Transverse colon (tissue), 4 donors: Measurements from ENCODE around the gene NT5C2. TPM values are rescaled to one million over a fixed set of nuclear protein-coding genes. Genes with fewer than 3 reads are reported as not detected.

Experiments used
- DNase-seq: peaks from one replicate; pipeline ENCODE4 v3.0.0-alpha.2; 2019
- H3K27ac ChIP-seq, 4 donors: fragments of 200-600 bp; sonication (generic); 2 replicates each; pipeline ENCODE4 v1.5.1; 2016 to 2018; ENCODE audit warnings: inconsistent platforms in 4 of 4
- H3K27me3 ChIP-seq: fragments of 200-600 bp; sonication (generic); 2 replicates; pipeline ENCODE4 v1.5.1; 2017; ENCODE audit warnings: inconsistent platforms
- H3K36me3 ChIP-seq, 4 donors: fragments of 200-600 bp; sonication (generic); 2 replicates each; pipeline ENCODE4 v1.5.1; 2017 to 2019; ENCODE audit warnings: inconsistent platforms in 4 of 4
- H3K4me1 ChIP-seq, 4 donors: fragments of 200-600 bp; sonication (generic); 2 replicates each; pipeline ENCODE4 v1.5.1; 2017 to 2020; ENCODE audit warnings: inconsistent platforms in 4 of 4
- H3K4me3 ChIP-seq, 4 donors: fragments of 200-600 bp; sonication (generic); 1 replicate in 1 of 4; 2 replicates in 3 of 4; pipeline versions ENCODE4 v1.5.1 to v1.6.1; 2017 to 2019; ENCODE audit warnings: inconsistent platforms in 4 of 4
- H3K9me3 ChIP-seq, 2 donors: fragments of 200-600 bp; sonication (generic); 2 replicates each; pipeline ENCODE4 v1.5.1; 2017 to 2019; ENCODE audit warnings: inconsistent platforms in 2 of 2
- CTCF ChIP-seq, 5 experiments: fragments of 200-600 bp in 3 of 5; fragments of 450-650 bp in 2 of 5; sonication (generic) in 3 of 5; IDR thresholded peaks; 1 replicate in 2 of 5; 2 replicates in 3 of 5; pipeline ENCODE4 v1.5.1; 2016 to 2017; ENCODE audit warnings: antibody characterized with exemption in 5 of 5, inconsistent platforms in 3 of 5, mild to moderate bottlenecking in 2 of 5, moderate library complexity in 1 of 5
- EP300 ChIP-seq: sonication (generic); formaldehyde crosslinking; IDR thresholded peaks from one replicate; pipeline ENCODE4 v1.6.1; 2017; ENCODE audit warnings: antibody characterized with exemption, low read depth
- POLR2A ChIP-seq: fragments of 450-650 bp; IDR thresholded peaks from one replicate; pipeline ENCODE4 v1.6.1; 2016; ENCODE audit warnings: antibody characterized with exemption, mild to moderate bottlenecking, moderate library complexity
- POLR2AphosphoS5 ChIP-seq, 3 donors: sonication (generic); formaldehyde crosslinking; IDR thresholded peaks; one replicate each; pipeline ENCODE4 v1.6.1; 2016; ENCODE audit warnings: antibody characterized with exemption in 3 of 3
- WGBS, 2 donors: methylation state at CpG; one replicate each; pipeline ENCODE4 v1.1.5; 2018; ENCODE audit warnings: low coverage in 1 of 2; 5-methylcytosine and 5-hydroxymethylcytosine counted together
- in situ Hi-C, 4 donors: fragments of 200-750 bp; cut with MboI; loops; one replicate each; pipeline versions ENCODE4 v1.15.0 to v1.15.1; 2017; ENCODE audit warnings: low sequenced_read_pairs in 3 of 4, low pct_ligation_motif_present in 1 of 4, low pct_unique_long_range_greater_than_20kb in 1 of 4
- intact Hi-C: fragments of 100-400 bp; cut with DNase I; formaldehyde crosslinking; loops from one replicate; pipeline ENCODE4 v1.15.1; 2023; ENCODE audit warnings: low total_unique reads
- total RNA-seq, 4 donors: library from RNA; depleted of rRNA; stranded (reverse); fragments of >200 nt; gene quantifications; one replicate each; pipeline ENCODE4 v1.1.0, GENCODE V29; 2016

Gene NT5C2
- total RNA-seq, 4 donors from 2014 or later, result 77.1 to 135 (median 105) TPM

- DNase-seq, result no peak
- Histone ChIP-seq H3K27ac (no peak overlapping the region), H3K4me3 (no peak overlapping the region), H3K36me3 (no peaks in the 10 kb centered on the region), H3K9me3 (no peaks in the 10 kb centered on the region), H3K4me1 (peaks cover 0 to 5% (median 0%) of the 10 kb centered on the region in 4 donors), H3K27me3 (no peaks in the 10 kb centered on the region)
- 92% methylated on average over 7 of the region's 7 CpGs; no CpG with 5 or more reads in 1 of the 2 donors for WGBS, 2 donors
- in situ Hi-C loops, result no loop called here
- no peak for TF ChIP-seq EP300
- TF ChIP-seq POLR2A, result no peak
- no peak for TF ChIP-seq CTCF (IDR thresholded peaks at IDR 0.05)
- no peak for TF ChIP-seq POLR2AphosphoS5 (IDR thresholded peaks at IDR 0.05)
- intact Hi-C loops, result no loop called here
Measured at GRCh38 chr10:103042908-103043307, 150.2 kb downstream of the NT5C2 start.

GRCh38 chr10:103042129-103042528 lies 150.9 kb downstream of the NT5C2 start:
- Histone ChIP-seq H3K36me3 (no peaks in the 10 kb centered on the region), H3K4me1 (peaks cover 0 to 5% (median 0%) of the 10 kb centered on the region in 4 donors), H3K4me3 (no peak overlapping the region), H3K27ac (no peak overlapping the region), H3K9me3 (no peaks in the 10 kb centered on the region), H3K27me3 (no peaks in the 10 kb centered on the region)
- in situ Hi-C loops (no loop called here), intact Hi-C loops (no loop called here)
- DNase-seq, result no peak
- TF ChIP-seq POLR2AphosphoS5 (IDR thresholded peaks at IDR 0.05), result no peak
- TF ChIP-seq CTCF (IDR thresholded peaks at IDR 0.05), result no peak
- no peak for TF ChIP-seq POLR2A
- TF ChIP-seq EP300, result no peak
- WGBS, 2 donors, result 71 to 87% methylated on average over 4 to 5 of the region's 5 CpGs

- WGBS, 2 donors, result 97 to 100% methylated on average over 1 to 6 of the region's 6 CpGs
Measured at GRCh38 chr10:103041391-103041790, 151.7 kb downstream of the NT5C2 start.

GRCh38 chr10:103040418-103040817 lies 152.7 kb downstream of the NT5C2 start:
- no peaks in the 10 kb centered on the region for H3K27me3 ChIP-seq
- TF ChIP-seq CTCF (IDR thresholded peaks at IDR 0.05) (no peak), POLR2A (no peak), EP300 (no peak), POLR2AphosphoS5 (IDR thresholded peaks at IDR 0.05) (no peak)
- H3K9me3 ChIP-seq, result no peaks in the 10 kb centered on the region
- H3K36me3 ChIP-seq, result no peaks in the 10 kb centered on the region
- intact Hi-C loops, result no loop called here
- no peak for DNase-seq
- peaks cover 0 to 5% (median 0%) of the 10 kb centered on the region in 4 donors for H3K4me1 ChIP-seq
- WGBS, 2 donors, result 63 to 79% methylated on average over 3 to 4 of the region's 4 CpGs
- in situ Hi-C loops, result no loop called here
- no peak overlapping the region for H3K27ac ChIP-seq
- no peak overlapping the region for H3K4me3 ChIP-seq

More at GRCh38 chr10:103041391-103041790, 151.7 kb downstream of the NT5C2 start:
- no peak for TF ChIP-seq CTCF (IDR thresholded peaks at IDR 0.05)
- TF ChIP-seq POLR2AphosphoS5 (IDR thresholded peaks at IDR 0.05), result no peak
- no peak for TF ChIP-seq POLR2A
- no peaks in the 10 kb centered on the region for H3K9me3 ChIP-seq
- in situ Hi-C loops (no loop called here), intact Hi-C loops (no loop called here)
- peaks cover 0 to 5% (median 0%) of the 10 kb centered on the region in 4 donors for H3K4me1 ChIP-seq
- H3K27me3 ChIP-seq, result no peaks in the 10 kb centered on the region
- H3K27ac ChIP-seq, result no peak overlapping the region
- H3K4me3 ChIP-seq, result no peak overlapping the region
- no peak for DNase-seq
- no peaks in the 10 kb centered on the region for H3K36me3 ChIP-seq
